Fibroblast of villous mesenchyme (primary cell): ENCODE results near the gene LGR6. TPM values are rescaled to one million over a fixed set of nuclear protein-coding genes. Genes with fewer than 3 reads are reported as not detected.
A peak's percentile ranks its signal among the peaks of the same experiment; 100 is the strongest.
"Not testable (repeated sequence)": the region's sequence is repeated elsewhere in the genome, so short reads cannot be mapped to it uniquely, and the experiment has no call there.

Experiments used
- DNase-seq: peaks from one replicate; pipeline ENCODE4 v3.0.0-alpha.2; 2010; ENCODE audit warnings: low read depth
- H3K4me3 ChIP-seq: 2 replicates; pipeline ENCODE4 v1.5.1; 2011; ENCODE audit warnings: low read depth, mild to moderate bottlenecking, low read length
- CTCF ChIP-seq: IDR thresholded peaks from 2 replicates; pipeline ENCODE4 v1.5.1; 2012; ENCODE audit warnings: low read depth, mild to moderate bottlenecking, low read length; ENCODE audit not compliant: insufficient read depth
- total RNA-seq: library from RNA; depleted of rRNA; stranded (reverse); fragments of >200 nt; gene quantifications from 2 replicates; pipeline ENCODE4 v1.2.3, GENCODE V29; 2012

Gene LGR6
- total RNA-seq, 1 donor = not detected

GRCh38 chr1:202164271-202165037 lies 29.1 kb upstream of the LGR6 start:
- no peak overlapping the region for H3K4me3 ChIP-seq
- TF ChIP-seq CTCF = no peak
- no peak for DNase-seq

GRCh38 chr1:202165267-202165941 lies 28.2 kb upstream of the LGR6 start:
- no peak for TF ChIP-seq CTCF
- H3K4me3 ChIP-seq = no peak overlapping the region
- no peak for DNase-seq

GRCh38 chr1:202165942-202166843 lies 27.4 kb upstream of the LGR6 start:
- DNase-seq = no peak
- no peak overlapping the region for H3K4me3 ChIP-seq
- no peak for TF ChIP-seq CTCF

GRCh38 chr1:202167054-202167453 lies 26.5 kb upstream of the LGR6 start:
- not testable (repeated sequence) for DNase-seq, H3K4me3 ChIP-seq

- H3K4me3 ChIP-seq = no peak overlapping the region
- peak; percentile 60 for DNase-seq
- no peak for TF ChIP-seq CTCF
Observed at GRCh38 chr1:202167708-202168415, 25.7 kb upstream of the LGR6 start.

- DNase-seq = no peak
- TF ChIP-seq CTCF = no peak
- H3K4me3 ChIP-seq = no peak overlapping the region
Observed at GRCh38 chr1:202168861-202169260, 24.7 kb upstream of the LGR6 start.
